ENCODE data around the gene ANGEL2. TPM values are rescaled to one million over a fixed set of nuclear protein-coding genes. Genes with fewer than 3 reads are reported as not detected.
"Not testable (repeated sequence)": the region's sequence is repeated elsewhere in the genome, so short reads cannot be mapped to it uniquely, and the experiment has no call there.

The ANGEL2 gene
- total RNA-seq, 4 donors from 2014 or later = 37.1 to 79.9 (median 59.4) TPM

GRCh38 chr1:213051127-213051880, 35.6 kb upstream of the ANGEL2 start, which contains the start of gene RPS6KC1:
RPS6KC1 (plus strand) TSS chr1:213051241; CDS start chr1:213051405, 164 bp downstream.
- peak within 1 kb of the TSS; percentile 55 to 80 for H3K27ac ChIP-seq
- intact Hi-C loops (cut with DNase I; ENCODE audit: low total_unique reads) = no loop called here
- no peaks in the 10 kb centered on the region for H3K9me3 ChIP-seq
- DNase-seq = peak; percentile 75 to 78
- H3K4me3 ChIP-seq = peak within 1 kb of the TSS; percentile 52 to 97
- no peaks in the 10 kb centered on the region for H3K36me3 ChIP-seq
- no peaks in the 10 kb centered on the region for H3K4me1 ChIP-seq
- TF ChIP-seq CTCF (IDR thresholded peaks at IDR 0.05) (no peak), POLR2A (IDR thresholded peaks at IDR 0.05) (peak in 1 of 2 donors; percentile 22)
- no peaks in the 10 kb centered on the region for H3K27me3 ChIP-seq

DNA sequence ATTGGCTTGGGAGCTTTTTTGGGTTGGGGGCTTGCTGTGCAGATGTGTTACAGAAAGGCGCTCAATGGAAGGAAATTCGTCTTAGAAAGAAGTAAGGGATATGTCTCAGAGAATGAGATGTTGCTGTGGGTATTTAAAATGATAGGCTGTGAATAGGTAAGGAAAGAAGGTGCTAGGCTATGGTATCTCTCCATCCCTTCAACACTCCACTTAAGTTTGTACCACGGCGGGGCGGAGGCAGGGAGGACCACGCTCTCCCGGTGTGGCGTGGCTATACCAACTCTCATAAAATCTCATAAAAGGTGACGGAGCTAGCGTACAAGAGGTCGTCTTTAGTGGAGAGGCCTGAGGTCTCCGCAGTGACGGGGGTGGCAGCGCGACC, 35.1 kb upstream of the ANGEL2 start:
- H3K4me1 ChIP-seq = no peaks in the 10 kb centered on the region
- H3K4me3 ChIP-seq = peak overlapping the region; percentile 52 to 97
- DNase-seq = no peak
- peak overlapping the region; percentile 55 to 80 for H3K27ac ChIP-seq
- TF ChIP-seq CTCF (IDR thresholded peaks at IDR 0.05) = no peak
- TF ChIP-seq POLR2A (IDR thresholded peaks at IDR 0.05) = no peak
- intact Hi-C loops (cut with DNase I; ENCODE audit: low total_unique reads) = no loop called here
- no peaks in the 10 kb centered on the region for H3K36me3 ChIP-seq
- no peaks in the 10 kb centered on the region for H3K27me3 ChIP-seq
- H3K9me3 ChIP-seq = no peaks in the 10 kb centered on the region

- H3K36me3 ChIP-seq = no peaks in the 10 kb centered on the region
- no peak for DNase-seq
- H3K9me3 ChIP-seq = no peaks in the 10 kb centered on the region
- intact Hi-C loops (cut with DNase I; ENCODE audit: low total_unique reads) = no loop called here
- H3K4me1 ChIP-seq = no peaks in the 10 kb centered on the region
- no peaks in the 10 kb centered on the region for H3K27me3 ChIP-seq
- no peak overlapping the region for H3K27ac ChIP-seq
- H3K4me3 ChIP-seq = no peak overlapping the region
- TF ChIP-seq POLR2A (IDR thresholded peaks at IDR 0.05) (no peak), CTCF (IDR thresholded peaks at IDR 0.05) (no peak)
Observed at GRCh38 chr1:213049232-213049631, 33.6 kb upstream of the ANGEL2 start.

GRCh38 chr1:213045321-213046226, 29.9 kb upstream of the ANGEL2 start:
- H3K4me3 ChIP-seq; DNase-seq; H3K4me1 ChIP-seq; H3K9me3 ChIP-seq; intact Hi-C loops (cut with DNase I; ENCODE audit: low total_unique reads); H3K27ac ChIP-seq; H3K36me3 ChIP-seq; H3K27me3 ChIP-seq: not testable (repeated sequence)

GRCh38 chr1:213041443-213041842, 25.8 kb upstream of the ANGEL2 start:
- Histone ChIP-seq H3K4me3 (no peak overlapping the region), H3K27me3 (peaks cover 0 to 6% of the 10 kb centered on the region in 2 donors), H3K36me3 (no peaks in the 10 kb centered on the region), H3K4me1 (no peaks in the 10 kb centered on the region), H3K27ac (no peak overlapping the region), H3K9me3 (no peaks in the 10 kb centered on the region)
- no peak for DNase-seq
- TF ChIP-seq POLR2A (IDR thresholded peaks at IDR 0.05) (no peak), CTCF (IDR thresholded peaks at IDR 0.05) (no peak)
- intact Hi-C loops (cut with DNase I; ENCODE audit: low total_unique reads) = no loop called here

All from uterus (tissue), 4 donors.